ENCODE data around the gene OR8G1.
"Not testable (repeated sequence)": the region's sequence is repeated elsewhere in the genome, so short reads cannot be mapped to it uniquely, and the experiment has no call there.

OR8G1 gene

GRCh38 chr11:124211321-124211720 lies 29.6 kb upstream of the OR8G1 start:
- H3K4me3 ChIP-seq (ENCODE audit: low read depth, low read length): no peak overlapping the region
- no peak for DNase-seq (ENCODE audit: low read depth)
- TF ChIP-seq, protein P1, sequence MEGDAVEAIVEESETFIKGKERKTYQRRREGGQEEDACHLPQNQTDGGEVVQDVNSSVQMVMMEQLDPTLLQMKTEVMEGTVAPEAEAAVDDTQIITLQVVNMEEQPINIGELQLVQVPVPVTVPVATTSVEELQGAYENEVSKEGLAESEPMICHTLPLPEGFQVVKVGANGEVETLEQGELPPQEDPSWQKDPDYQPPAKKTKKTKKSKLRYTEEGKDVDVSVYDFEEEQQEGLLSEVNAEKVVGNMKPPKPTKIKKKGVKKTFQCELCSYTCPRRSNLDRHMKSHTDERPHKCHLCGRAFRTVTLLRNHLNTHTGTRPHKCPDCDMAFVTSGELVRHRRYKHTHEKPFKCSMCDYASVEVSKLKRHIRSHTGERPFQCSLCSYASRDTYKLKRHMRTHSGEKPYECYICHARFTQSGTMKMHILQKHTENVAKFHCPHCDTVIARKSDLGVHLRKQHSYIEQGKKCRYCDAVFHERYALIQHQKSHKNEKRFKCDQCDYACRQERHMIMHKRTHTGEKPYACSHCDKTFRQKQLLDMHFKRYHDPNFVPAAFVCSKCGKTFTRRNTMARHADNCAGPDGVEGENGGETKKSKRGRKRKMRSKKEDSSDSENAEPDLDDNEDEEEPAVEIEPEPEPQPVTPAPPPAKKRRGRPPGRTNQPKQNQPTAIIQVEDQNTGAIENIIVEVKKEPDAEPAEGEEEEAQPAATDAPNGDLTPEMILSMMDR (IDR thresholded peaks at IDR 0.05; ENCODE audit: low read depth, low read length, missing control alignments): no peak

DNA sequence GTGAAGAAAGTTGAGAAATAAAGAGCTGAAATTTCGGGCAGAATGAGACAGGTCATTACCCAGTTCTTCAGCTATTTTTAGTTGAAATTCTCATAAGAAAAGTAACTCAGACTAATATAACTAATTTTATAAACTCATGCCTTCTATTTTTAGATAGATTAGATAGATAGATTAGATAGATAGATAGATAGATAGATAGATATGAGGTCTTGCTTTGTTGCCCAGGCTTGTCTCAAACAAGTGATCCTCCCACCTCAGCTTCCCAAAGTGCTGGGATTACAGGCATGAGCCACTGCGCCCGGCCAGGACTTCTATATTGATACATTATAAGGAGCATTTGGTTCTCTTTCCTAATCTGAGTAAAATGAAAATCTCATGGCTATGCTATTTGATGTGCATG lies 26.9 kb upstream of the OR8G1 start:
- H3K4me3 ChIP-seq (ENCODE audit: low read depth, low read length): no peak overlapping the region
- no peak for DNase-seq (ENCODE audit: low read depth)
- TF ChIP-seq, protein P1 (IDR thresholded peaks at IDR 0.05; ENCODE audit: low read depth, low read length, missing control alignments): no peak

DNA sequence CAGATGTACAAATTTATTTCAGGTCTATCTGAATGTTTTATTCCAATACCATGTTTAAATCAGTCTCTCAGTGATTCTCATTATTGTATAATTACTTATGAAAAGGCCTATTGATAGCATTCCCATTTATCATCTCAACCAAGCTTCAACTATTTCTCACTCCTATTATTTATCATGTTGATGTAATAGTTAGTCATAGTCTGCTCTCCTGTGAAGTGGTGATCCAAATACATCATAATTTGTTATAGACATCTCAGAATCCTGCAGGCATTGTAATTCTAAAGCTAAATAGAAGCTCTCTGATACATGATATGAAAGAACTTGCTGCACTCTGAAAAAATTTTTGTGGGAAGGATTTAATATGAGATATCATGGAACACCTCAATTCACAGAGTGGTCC lies 21.8 kb upstream of the OR8G1 start:
- no peak overlapping the region for H3K4me3 ChIP-seq (ENCODE audit: low read depth, low read length)
- DNase-seq (ENCODE audit: low read depth): no peak
- TF ChIP-seq, protein P1 (IDR thresholded peaks at IDR 0.05; ENCODE audit: low read depth, low read length, missing control alignments): no peak

GRCh38 chr11:124222407-124222806 lies 18.5 kb upstream of the OR8G1 start:
- DNase-seq (ENCODE audit: low read depth): no peak
- TF ChIP-seq, protein P1 (IDR thresholded peaks at IDR 0.05; ENCODE audit: low read depth, low read length, missing control alignments): no peak
- no peak overlapping the region for H3K4me3 ChIP-seq (ENCODE audit: low read depth, low read length)

GRCh38 chr11:124224618-124225423 lies 16.1 kb upstream of the OR8G1 start:
- not testable (repeated sequence) for DNase-seq (ENCODE audit: low read depth); H3K4me3 ChIP-seq (ENCODE audit: low read depth, low read length)

- TF ChIP-seq, protein P1 (IDR thresholded peaks at IDR 0.05; ENCODE audit: low read depth, low read length, missing control alignments): no peak
- no peak for DNase-seq (ENCODE audit: low read depth)
- H3K4me3 ChIP-seq (ENCODE audit: low read depth, low read length): no peak overlapping the region
Observed at GRCh38 chr11:124225471-124225870, 15.4 kb upstream of the OR8G1 start.

- TF ChIP-seq, protein P1 (IDR thresholded peaks at IDR 0.05; ENCODE audit: low read depth, low read length, missing control alignments): no peak
- no peak overlapping the region for H3K4me3 ChIP-seq (ENCODE audit: low read depth, low read length)
- DNase-seq (ENCODE audit: low read depth): no peak
Observed at GRCh38 chr11:124233376-124233775, 7.5 kb upstream of the OR8G1 start.

All from GM12864 (cell line).